CD4-positive, alpha-beta T cell (primary cell): ENCODE measurements around the gene SLC66A3. TPM values are rescaled to one million over a fixed set of nuclear protein-coding genes. Genes with fewer than 3 reads are reported as not detected.

Source experiments
- ATAC-seq: fragments of 200-7000 bp; cut with Tn5 transposase; one replicate; pipeline ENCODE4 v1.10.0; 2022; ENCODE audit warnings: mild to moderate bottlenecking; ENCODE audit not compliant: poor library complexity
- CTCF ChIA-PET: fragments of 350-600 bp; sonication (Branson Sonifier 250); formaldehyde crosslinking; loops from one replicate; lab custom pipeline; 2021; ENCODE audit warnings: antibody characterized with exemption, inconsistent platforms; lab: Charles Lee
- POLR2A ChIA-PET: fragments of 350-600 bp; sonication (Branson Sonifier 250); formaldehyde crosslinking; loops from one replicate; lab custom pipeline; 2021; ENCODE audit warnings: antibody characterized with exemption, inconsistent platforms; lab: Charles Lee
- DNase-seq, 14 experiments: peaks; one replicate each; pipeline ENCODE4 v3.0.0-alpha.2; 2013 to 2020; ENCODE audit warnings: mixed read lengths in 2 of 14
- H3K27ac ChIP-seq, 2 donors: one replicate each; pipeline versions ENCODE4 v1.5.1 to v1.7.0; 2013; ENCODE audit warnings: low read length in 2 of 2, low read depth in 1 of 2, mild to moderate bottlenecking in 1 of 2
- H3K27me3 ChIP-seq, 2 experiments: 1 replicate in 1 of 2; 2 replicates in 1 of 2; pipeline versions ENCODE4 v1.6.1 to v1.7.0; 2013; ENCODE audit warnings: low read length in 2 of 2, control low read depth in 1 of 2, mild to moderate bottlenecking in 1 of 2, moderate library complexity in 1 of 2; ENCODE audit not compliant: insufficient read depth in 2 of 2, control insufficient read depth in 1 of 2
- H3K36me3 ChIP-seq: one replicate; pipeline ENCODE4 v1.6.1; 2013; ENCODE audit warnings: low read length, control low read depth; ENCODE audit not compliant: insufficient read depth
- H3K4me1 ChIP-seq: one replicate; pipeline ENCODE4 v1.6.1; 2013; ENCODE audit warnings: low read length, control low read depth; ENCODE audit not compliant: insufficient read depth
- H3K4me3 ChIP-seq: one replicate; pipeline ENCODE4 v1.5.1; 2013; ENCODE audit warnings: mild to moderate bottlenecking, low read length, moderate library complexity
- H3K9me3 ChIP-seq, 2 experiments: 1 replicate in 1 of 2; 2 replicates in 1 of 2; pipeline versions ENCODE4 v1.6.1 to v1.7.0; 2013; ENCODE audit warnings: low read length in 2 of 2, mild to moderate bottlenecking in 2 of 2, control low read depth in 1 of 2, moderate library complexity in 1 of 2; ENCODE audit not compliant: control insufficient read depth in 1 of 2, insufficient read depth in 1 of 2
- H3K27ac Mint-ChIP-seq: one replicate; pipeline ENCODE4 v1.8.0; 2020; ENCODE audit warnings: mixed read lengths
- H3K27me3 Mint-ChIP-seq: one replicate; pipeline ENCODE4 v1.8.0; 2021; ENCODE audit warnings: mixed read lengths
- H3K36me3 Mint-ChIP-seq: one replicate; pipeline ENCODE4 v1.8.0; 2021; ENCODE audit warnings: low read depth, mixed read lengths
- H3K4me1 Mint-ChIP-seq: one replicate; pipeline ENCODE4 v1.8.0; 2021; ENCODE audit warnings: low read depth, mixed read lengths
- H3K4me3 Mint-ChIP-seq: one replicate; pipeline ENCODE4 v1.8.0; 2020; ENCODE audit warnings: mild to moderate bottlenecking, mixed read lengths
- H3K9me3 Mint-ChIP-seq: one replicate; pipeline ENCODE4 v1.8.0; 2020; ENCODE audit warnings: mixed read lengths
- CTCF ChIP-seq: fragments of 200-600 bp; IDR thresholded peaks from one replicate; pipeline ENCODE4 v1.8.0; 2022; ENCODE audit warnings: antibody characterized with exemption, mild to moderate bottlenecking
- intact Hi-C, 2 experiments: fragments of 100-400 bp; cut with DNase I in 1 of 2; cut with micrococcal nuclease in 1 of 2; formaldehyde crosslinking; loops; one replicate each; pipeline versions ENCODE4 v1.15.1 to v1.9.0; 2023 to 2025; cut with DNase I, micrococcal nuclease
- total RNA-seq, 174 experiments: library from RNA in 2 of 174; stranded (reverse) in 2 of 174; gene quantifications; one replicate each; pipeline ENCODE4 v1.2.3 and lab custom pipeline; 2021 to 2026

The SLC66A3 gene
- total RNA-seq, 2 experiments from 2014 or later, result 6.9 to 7.3 TPM

GRCh38 chr2:11222845-11223244 lies 67.6 kb downstream of the SLC66A3 start:
- peaks cover 23% of the 10 kb centered on the region for H3K36me3 ChIP-seq
- no peak overlapping the region for H3K27ac Mint-ChIP-seq
- no peaks in the 10 kb centered on the region for H3K4me1 ChIP-seq
- H3K27me3 Mint-ChIP-seq, result no peaks in the 10 kb centered on the region
- H3K36me3 Mint-ChIP-seq, result peaks cover 68% of the 10 kb centered on the region
- DNase-seq (no peak), ATAC-seq (no peak)
- TF ChIP-seq CTCF, result no peak
- CTCF ChIA-PET, result no interaction called here
- H3K4me1 Mint-ChIP-seq, result no peaks in the 10 kb centered on the region
- no peak overlapping the region for H3K4me3 Mint-ChIP-seq
- POLR2A ChIA-PET, result no interaction called here
- intact Hi-C loops, result no loop called here
- H3K9me3 ChIP-seq, result no peaks in the 10 kb centered on the region
- no peaks in the 10 kb centered on the region for H3K9me3 Mint-ChIP-seq
- H3K4me3 ChIP-seq, result no peak overlapping the region
- no peak overlapping the region for H3K27ac ChIP-seq
- H3K27me3 ChIP-seq, result no peaks in the 10 kb centered on the region

- Histone ChIP-seq H3K4me3 (no peak overlapping the region), H3K27ac (no peak overlapping the region), H3K9me3 (no peaks in the 10 kb centered on the region), H3K4me1 (no peaks in the 10 kb centered on the region), H3K36me3 (peaks cover 18% of the 10 kb centered on the region), H3K27me3 (no peaks in the 10 kb centered on the region)
- Mint-ChIP-seq H3K27ac (no peak overlapping the region), H3K4me1 (no peaks in the 10 kb centered on the region), H3K4me3 (no peak overlapping the region), H3K36me3 (peaks cover 49% of the 10 kb centered on the region), H3K9me3 (no peaks in the 10 kb centered on the region), H3K27me3 (no peaks in the 10 kb centered on the region)
- DNase-seq (no peak), ATAC-seq (no peak)
- CTCF ChIA-PET, result no interaction called here
- no peak for TF ChIP-seq CTCF
- POLR2A ChIA-PET, result no interaction called here
- intact Hi-C loops, result no loop called here
These were observed 69.6 kb downstream of the SLC66A3 start for GRCh38 chr2:11224887-11225286.

- ATAC-seq (no peak), DNase-seq (no peak)
- TF ChIP-seq CTCF, result no peak
- H3K36me3 Mint-ChIP-seq, result peaks cover 37% of the 10 kb centered on the region
- Histone ChIP-seq H3K27me3 (no peaks in the 10 kb centered on the region), H3K4me3 (no peak overlapping the region), H3K4me1 (no peaks in the 10 kb centered on the region), H3K9me3 (no peaks in the 10 kb centered on the region), H3K36me3 (peaks cover 9% of the 10 kb centered on the region), H3K27ac (no peak overlapping the region)
- no peaks in the 10 kb centered on the region for H3K4me1 Mint-ChIP-seq
- H3K4me3 Mint-ChIP-seq, result no peak overlapping the region
- no peaks in the 10 kb centered on the region for H3K9me3 Mint-ChIP-seq
- intact Hi-C loops, result no loop called here
- POLR2A ChIA-PET, result no interaction called here
- CTCF ChIA-PET, result no interaction called here
- H3K27me3 Mint-ChIP-seq, result no peaks in the 10 kb centered on the region
- no peak overlapping the region for H3K27ac Mint-ChIP-seq
These were observed 72.3 kb downstream of the SLC66A3 start for GRCh38 chr2:11227595-11227994.

Other genes starting within 250 kb of the SLC66A3 start
- gene KCNF1, start 243.5 kb upstream of the SLC66A3 start, total RNA-seq, result not detected
- gene ROCK2, start 189.2 kb downstream of the SLC66A3 start, total RNA-seq, result 1 to 10 TPM; 6.9 to 9.4 TPM